GM13976 (cell line): ENCODE data around the gene CWF19L1.
"Not testable (repeated sequence)": the region's sequence is repeated elsewhere in the genome, so short reads cannot be mapped to it uniquely, and the experiment has no call there.

Source experiments
- DNase-seq: peaks from one replicate; pipeline ENCODE4 v3.0.0; 2012; ENCODE audit warnings: low spot score
- in situ Hi-C: fragments of 300-500 bp; cut with MboI; formaldehyde crosslinking; loops from one replicate; pipeline ENCODE4 v1.12.0; 2022; ENCODE audit warnings: low sequenced_read_pairs, mixed read lengths, inconsistent platforms; ENCODE audit not compliant: unreplicated experiment
- TF ChIP-seq, protein P1 (sequence below): IDR thresholded peaks from 2 replicates; pipeline ENCODE4 v1.5.1; 2012; ENCODE audit warnings: borderline replicate concordance, mild to moderate bottlenecking; ENCODE audit not compliant: insufficient read depth; ENCODE audit errors: extremely low read depth, missing control alignments, control extremely low read depth

The CWF19L1 gene

GRCh38 chr10:100287756-100288155 lies 20.3 kb upstream of the CWF19L1 start:
- in situ Hi-C loops: no loop called here
- DNase-seq: no peak
- TF ChIP-seq, protein P1, sequence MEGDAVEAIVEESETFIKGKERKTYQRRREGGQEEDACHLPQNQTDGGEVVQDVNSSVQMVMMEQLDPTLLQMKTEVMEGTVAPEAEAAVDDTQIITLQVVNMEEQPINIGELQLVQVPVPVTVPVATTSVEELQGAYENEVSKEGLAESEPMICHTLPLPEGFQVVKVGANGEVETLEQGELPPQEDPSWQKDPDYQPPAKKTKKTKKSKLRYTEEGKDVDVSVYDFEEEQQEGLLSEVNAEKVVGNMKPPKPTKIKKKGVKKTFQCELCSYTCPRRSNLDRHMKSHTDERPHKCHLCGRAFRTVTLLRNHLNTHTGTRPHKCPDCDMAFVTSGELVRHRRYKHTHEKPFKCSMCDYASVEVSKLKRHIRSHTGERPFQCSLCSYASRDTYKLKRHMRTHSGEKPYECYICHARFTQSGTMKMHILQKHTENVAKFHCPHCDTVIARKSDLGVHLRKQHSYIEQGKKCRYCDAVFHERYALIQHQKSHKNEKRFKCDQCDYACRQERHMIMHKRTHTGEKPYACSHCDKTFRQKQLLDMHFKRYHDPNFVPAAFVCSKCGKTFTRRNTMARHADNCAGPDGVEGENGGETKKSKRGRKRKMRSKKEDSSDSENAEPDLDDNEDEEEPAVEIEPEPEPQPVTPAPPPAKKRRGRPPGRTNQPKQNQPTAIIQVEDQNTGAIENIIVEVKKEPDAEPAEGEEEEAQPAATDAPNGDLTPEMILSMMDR: no peak

DNA sequence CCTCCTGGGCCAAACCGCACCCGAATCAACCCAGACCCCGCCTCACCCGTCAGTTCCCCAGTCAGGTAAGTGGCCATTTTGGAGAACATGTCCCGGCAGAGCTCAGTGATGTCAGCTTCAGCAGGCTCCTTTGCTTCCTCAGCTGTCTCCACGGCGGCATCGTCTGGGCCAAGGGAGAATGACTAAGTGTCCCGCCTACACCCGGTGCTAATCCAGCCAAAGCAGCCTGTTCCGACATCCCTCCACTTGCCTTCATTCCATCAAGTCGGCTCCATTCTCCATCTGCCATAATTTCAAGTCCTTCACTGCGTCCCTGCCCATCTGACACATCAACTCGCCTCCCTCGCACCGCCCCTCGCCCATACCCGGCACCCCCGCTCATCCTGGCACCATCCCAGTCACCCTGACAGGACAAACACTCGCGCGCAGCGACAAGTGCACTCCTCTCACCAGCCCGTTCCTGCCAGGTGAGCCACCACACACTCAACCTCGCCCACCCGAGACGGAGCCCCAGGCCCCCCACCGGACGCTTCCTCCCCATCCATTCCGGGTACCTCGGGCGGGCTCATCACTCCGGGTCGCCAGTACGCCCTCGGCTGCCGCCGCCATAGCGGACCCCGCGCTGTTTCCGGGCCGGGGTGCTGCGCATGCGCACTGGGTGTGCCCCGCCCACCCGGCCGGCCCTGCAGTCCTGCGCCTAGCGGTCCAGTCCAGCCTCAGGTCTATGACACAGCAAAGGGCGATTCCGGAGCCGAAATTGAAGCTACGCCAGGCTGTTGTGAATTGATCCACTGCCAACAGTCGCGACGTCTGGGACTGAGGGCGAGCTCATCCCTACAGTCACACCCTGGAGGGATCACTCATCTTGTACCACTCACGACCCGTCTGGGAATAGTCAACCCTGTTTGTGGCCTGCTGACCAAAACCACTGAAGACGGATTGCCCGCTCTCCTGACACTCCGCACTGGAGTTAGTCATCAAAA lies 18.9 kb upstream of the CWF19L1 start, which contains the start of gene BLOC1S2:
BLOC1S2 (minus strand) TSS at position 630 of the 983 bp plus-strand sequence; CDS start at position 609, 21 bp downstream.
- TF ChIP-seq, protein P1: no peak
- peak; percentile 98 for DNase-seq
- in situ Hi-C loops: no loop called here

- DNase-seq, in situ Hi-C loops: not testable (repeated sequence)
Observed at GRCh38 chr10:100285326-100285725, 17.9 kb upstream of the CWF19L1 start.

GRCh38 chr10:100282907-100283306 lies 15.5 kb upstream of the CWF19L1 start:
- in situ Hi-C loops: no loop called here
- DNase-seq: no peak
- TF ChIP-seq, protein P1: no peak

DNA sequence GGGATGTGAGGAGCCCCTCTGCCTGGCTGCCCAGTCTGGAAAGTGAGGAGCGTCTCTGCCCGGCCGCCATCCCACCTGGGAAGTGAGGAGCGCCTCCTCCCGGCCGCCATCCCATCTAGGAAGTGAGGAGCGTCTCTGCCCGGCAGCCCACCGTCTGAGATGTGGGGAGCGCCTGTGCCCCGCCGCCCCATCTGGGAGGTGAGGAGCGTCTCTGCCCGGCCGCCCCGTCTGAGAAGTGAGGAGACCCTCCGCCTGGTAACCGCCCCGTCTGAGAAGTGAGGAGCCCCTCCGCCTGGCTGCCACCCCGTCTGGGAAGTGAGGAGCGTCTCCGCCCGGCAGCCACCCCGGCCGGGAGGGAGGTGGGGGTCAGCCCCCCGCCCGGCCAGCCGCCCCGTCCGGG lies 9.5 kb upstream of the CWF19L1 start:
- in situ Hi-C loops, DNase-seq: not testable (repeated sequence)

DNA sequence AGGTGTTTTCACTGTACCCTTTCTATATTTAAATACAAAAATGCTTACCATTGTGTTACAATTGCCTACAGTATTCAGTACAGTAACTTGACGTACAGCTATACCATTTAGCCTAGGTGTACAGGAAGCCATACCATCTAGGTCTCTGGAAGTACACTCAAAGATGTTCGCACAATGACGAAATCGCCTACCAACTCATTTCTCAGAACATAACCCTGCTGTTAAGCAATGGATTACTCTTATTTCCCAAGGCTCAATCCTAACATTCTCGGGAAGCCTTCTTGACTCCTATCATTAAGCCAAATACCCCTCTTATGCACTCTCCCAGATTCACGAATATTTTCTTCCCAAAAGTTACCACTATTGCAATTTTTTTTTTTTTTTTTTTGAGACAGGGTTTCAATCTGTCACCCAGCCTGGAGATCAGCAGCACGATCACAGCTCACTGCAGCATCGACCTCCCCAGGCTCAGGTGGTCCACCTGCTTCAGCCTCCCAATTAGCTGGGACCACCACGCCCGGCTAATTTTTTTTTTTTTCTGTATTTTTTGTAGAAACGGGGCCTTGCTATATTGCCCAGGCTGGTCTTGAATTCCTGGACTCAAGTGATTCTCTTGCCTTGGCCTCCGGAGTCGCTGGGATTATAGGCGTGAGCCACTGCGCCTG lies 1.5 kb downstream of the CWF19L1 start:
- TF ChIP-seq, protein P1: no peak
- in situ Hi-C loops: no loop called here
- DNase-seq: no peak

- in situ Hi-C loops: no loop called here
- DNase-seq: no peak
- TF ChIP-seq, protein P1: no peak
Observed at GRCh38 chr10:100254191-100254590, 13.2 kb downstream of the CWF19L1 start.
